Ectodermal cell (in vitro differentiated cells): ENCODE data around the gene CLCA4. TPM values are rescaled to one million over a fixed set of nuclear protein-coding genes. Genes with fewer than 3 reads are reported as not detected.
A peak's percentile ranks its signal among the peaks of the same experiment; 100 is the strongest.
"Not testable (repeated sequence)": the region's sequence is repeated elsewhere in the genome, so short reads cannot be mapped to it uniquely, and the experiment has no call there.

ENCODE experiments used
- H3K27ac ChIP-seq: 2 replicates; pipeline ENCODE4 v1.7.0; 2013; ENCODE audit warnings: mild to moderate bottlenecking, low read depth, low read length; ENCODE audit not compliant: insufficient read depth, poor library complexity, severe bottlenecking
- H3K27me3 ChIP-seq: 2 replicates; pipeline ENCODE4 v1.7.0; 2013; ENCODE audit warnings: mild to moderate bottlenecking, low read length; ENCODE audit not compliant: insufficient read depth, control insufficient read depth, poor library complexity, severe bottlenecking
- H3K36me3 ChIP-seq: one replicate; pipeline ENCODE4 v1.7.0; 2013; ENCODE audit warnings: low read length; ENCODE audit not compliant: control insufficient read depth, insufficient read depth
- H3K4me1 ChIP-seq: one replicate; pipeline ENCODE4 v1.7.0; 2013; ENCODE audit warnings: low read length; ENCODE audit not compliant: control insufficient read depth, insufficient read depth
- H3K4me3 ChIP-seq: 2 replicates; pipeline ENCODE4 v1.7.0; 2013; ENCODE audit warnings: low read depth, low read length, control low read depth; ENCODE audit not compliant: insufficient read depth
- H3K9me3 ChIP-seq: 2 replicates; pipeline ENCODE4 v1.7.0; 2013; ENCODE audit warnings: mild to moderate bottlenecking, low read length, moderate library complexity; ENCODE audit not compliant: control insufficient read depth
- WGBS, 2 experiments: methylation state at CpG; one replicate each; pipeline ENCODE4 v1.1.7; 2013; ENCODE audit warnings: missing lambda C conversion rate in 2 of 2; 5-methylcytosine and 5-hydroxymethylcytosine counted together
- polyA plus RNA-seq, 4 experiments: library from polyadenylated mRNA; stranded (reverse); fragments of 50-300 nt; gene quantifications; one replicate each; pipeline ENCODE4 v1.2.3, GENCODE V29; 2013

Gene CLCA4
- not detected for polyA plus RNA-seq (2013, experiment 1 of 4)
- polyA plus RNA-seq (2013, experiment 2 of 4): not detected
- not detected for polyA plus RNA-seq (2013, experiment 3 of 4)
- not detected for polyA plus RNA-seq (2013, experiment 4 of 4)

DNA sequence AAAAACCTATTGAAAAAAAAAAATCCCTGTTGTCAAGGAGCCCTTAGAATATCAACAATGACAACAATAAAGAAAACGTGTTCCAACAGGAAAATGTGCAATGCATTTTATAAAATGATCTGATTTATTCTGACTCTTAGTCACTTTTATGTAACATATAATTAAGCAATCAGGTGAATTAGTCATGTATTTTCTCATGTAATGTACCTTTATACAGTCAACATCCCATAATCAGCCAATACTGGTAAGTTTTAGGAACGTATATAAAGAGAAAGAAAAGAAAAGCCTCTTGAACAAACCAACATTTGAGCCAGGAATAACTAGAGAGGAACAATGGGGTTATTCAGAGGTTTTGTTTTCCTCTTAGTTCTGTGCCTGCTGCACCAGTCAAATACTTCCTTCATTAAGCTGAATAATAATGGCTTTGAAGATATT, at the start of gene CLCA4:
Gene CLCA4 (plus strand): TSS at position 292 of the 435 bp plus-strand sequence. CDS start 42 bp downstream, at position 334.
- Histone ChIP-seq H3K27ac (no peak within 1 kb of the TSS), H3K36me3 (no peaks in the 10 kb centered on the region), H3K9me3 (no peaks in the 10 kb centered on the region), H3K4me1 (no peaks in the 10 kb centered on the region), H3K27me3 (no peaks in the 10 kb centered on the region), H3K4me3 (no peak within 1 kb of the TSS)
- WGBS, 2 experiments: 85% methylated on average over 2 of the region's 2 CpGs; no CpG with 5 or more reads in 1 of the 2 experiments

GRCh38 chr1:86498281-86498680, 48.6 kb upstream of the CLCA4 start:
- Histone ChIP-seq H3K9me3 (no peaks in the 10 kb centered on the region), H3K4me3 (no peak overlapping the region), H3K36me3 (no peaks in the 10 kb centered on the region), H3K27ac (no peak overlapping the region), H3K27me3 (no peaks in the 10 kb centered on the region), H3K4me1 (no peaks in the 10 kb centered on the region)
- WGBS, 2 experiments: 89 to 91% methylated on average over 3 of the region's 3 CpGs

DNA sequence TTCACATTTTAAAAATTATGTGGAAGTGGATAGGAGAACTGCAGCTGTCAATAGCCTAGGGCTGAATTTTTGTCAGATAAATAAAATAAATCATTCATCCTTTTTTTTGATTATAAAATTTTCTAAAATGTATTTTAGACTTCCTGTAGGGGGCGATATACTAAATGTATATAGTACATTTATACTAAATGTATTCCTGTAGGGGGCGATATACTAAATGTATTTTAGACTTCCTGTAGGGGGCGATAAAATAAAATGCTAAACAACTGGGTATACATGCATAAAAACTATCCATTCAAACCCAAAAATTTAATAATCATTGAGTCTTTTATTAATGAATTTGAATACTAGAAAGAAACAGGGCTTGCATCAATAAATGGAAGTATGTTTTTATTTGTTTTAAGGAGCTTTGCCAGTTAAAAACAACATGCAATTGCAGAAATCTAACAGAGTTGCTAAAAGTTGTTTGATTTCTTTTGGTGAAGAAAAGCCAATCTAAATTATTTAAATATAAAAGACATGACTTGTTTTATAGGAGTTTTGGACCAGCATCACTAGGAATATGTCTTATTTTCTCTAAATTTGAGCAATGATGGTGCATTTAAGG, 46.8 kb upstream of the CLCA4 start:
- H3K36me3 ChIP-seq: no peaks in the 10 kb centered on the region
- WGBS, 2 experiments: 60% methylated on average over 1 of the region's 3 CpGs; no CpG with 5 or more reads in 1 of the 2 experiments

DNA sequence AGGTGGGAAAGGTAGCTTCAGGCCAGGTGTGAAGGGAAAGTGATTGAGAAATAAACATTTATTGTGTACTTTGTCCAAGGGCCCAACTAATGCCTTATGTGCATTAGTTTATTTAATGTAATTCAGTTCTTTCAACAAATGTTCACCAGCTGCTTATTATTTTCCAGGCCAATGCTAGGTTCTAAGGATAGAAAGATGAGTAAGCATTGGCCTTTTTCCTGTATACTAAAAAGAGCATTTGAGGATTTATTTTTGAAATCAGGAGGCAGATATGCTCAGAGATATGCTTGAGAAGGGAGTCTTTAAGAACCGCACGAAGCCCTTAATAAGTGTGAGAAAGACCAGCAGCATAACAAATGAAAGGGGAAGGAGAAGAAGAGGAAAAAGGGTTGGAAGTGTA, 46.2 kb upstream of the CLCA4 start:
- no peak overlapping the region for H3K4me3 ChIP-seq
- no peaks in the 10 kb centered on the region for H3K36me3 ChIP-seq
- no peaks in the 10 kb centered on the region for H3K9me3 ChIP-seq
- no peaks in the 10 kb centered on the region for H3K27me3 ChIP-seq
- 94 to 97% methylated on average over 2 of the region's 2 CpGs for WGBS, 2 experiments
- H3K4me1 ChIP-seq: peaks cover 12% of the 10 kb centered on the region
- H3K27ac ChIP-seq: no peak overlapping the region

More for the DNA sequence above, 46.8 kb upstream of the CLCA4 start:
- Histone ChIP-seq H3K27me3 (no peaks in the 10 kb centered on the region), H3K27ac (no peak overlapping the region), H3K9me3 (no peaks in the 10 kb centered on the region), H3K4me3 (no peak overlapping the region), H3K4me1 (peaks cover 12% of the 10 kb centered on the region)

- H3K27ac ChIP-seq, H3K36me3 ChIP-seq, H3K27me3 ChIP-seq, H3K9me3 ChIP-seq: not testable (repeated sequence)
- H3K4me1 ChIP-seq: peaks cover 12% of the 10 kb centered on the region
- WGBS, 2 experiments: 44 to 46% methylated on average over 16 of the region's 16 CpGs
- H3K4me3 ChIP-seq: peak overlapping the region; percentile 1
Measured at GRCh38 chr1:86502125-86502646, 44.7 kb upstream of the CLCA4 start.

DNA sequence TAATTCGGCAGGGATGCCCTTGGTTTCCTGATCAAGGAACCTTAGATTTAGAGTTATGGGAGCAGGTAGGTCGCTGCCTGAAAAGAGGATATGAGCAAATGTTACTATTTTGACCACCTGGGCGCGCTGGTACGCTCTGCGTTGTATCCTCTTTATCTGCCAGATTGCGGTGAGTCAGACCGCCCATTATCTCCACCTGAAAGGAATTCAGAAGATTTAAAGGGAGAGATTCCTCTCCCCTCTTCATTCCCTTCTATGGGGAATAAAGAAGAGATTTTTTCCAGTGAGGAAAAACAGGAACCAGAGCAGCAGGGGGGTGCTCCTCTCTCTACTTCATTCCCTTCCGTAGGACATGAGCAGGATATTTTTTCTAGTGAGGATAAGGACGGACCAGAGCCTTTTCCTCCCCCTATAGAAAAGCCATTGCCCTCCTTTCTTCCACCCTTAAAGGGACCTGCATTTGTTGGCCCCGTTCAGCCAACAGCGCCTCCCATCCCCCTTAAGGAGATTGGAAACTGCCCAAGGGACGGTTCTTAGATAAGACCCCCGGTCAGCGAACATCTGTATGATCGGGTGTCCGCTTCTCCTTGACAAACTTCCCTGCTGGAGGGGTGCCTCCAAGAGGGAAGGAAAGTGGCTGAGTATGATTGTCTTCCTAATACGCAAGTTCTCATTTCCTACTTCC, 44.0 kb upstream of the CLCA4 start:
- Histone ChIP-seq H3K36me3 (no peaks in the 10 kb centered on the region), H3K27me3 (no peaks in the 10 kb centered on the region), H3K9me3 (no peaks in the 10 kb centered on the region), H3K4me3 (peak overlapping the region; percentile 11), H3K27ac (no peak overlapping the region), H3K4me1 (peaks cover 12% of the 10 kb centered on the region)
- 43 to 44% methylated on average over 16 to 18 of the region's 18 CpGs for WGBS, 2 experiments

GRCh38 chr1:86503406-86504136, 43.3 kb upstream of the CLCA4 start:
- Histone ChIP-seq H3K4me1 (peaks cover 12% of the 10 kb centered on the region), H3K9me3 (no peaks in the 10 kb centered on the region), H3K27ac (no peak overlapping the region), H3K36me3 (no peaks in the 10 kb centered on the region), H3K27me3 (no peaks in the 10 kb centered on the region), H3K4me3 (peak overlapping the region; percentile 11)
- 57 to 64% methylated on average over 18 of the region's 18 CpGs for WGBS, 2 experiments

GRCh38 chr1:86504137-86504479, 42.8 kb upstream of the CLCA4 start:
- 64 to 65% methylated on average over 9 of the region's 9 CpGs for WGBS, 2 experiments
- H3K4me1 ChIP-seq: peaks cover 12% of the 10 kb centered on the region
- H3K4me3 ChIP-seq: no peak overlapping the region
- H3K9me3 ChIP-seq: no peaks in the 10 kb centered on the region
- no peak overlapping the region for H3K27ac ChIP-seq
- no peaks in the 10 kb centered on the region for H3K27me3 ChIP-seq
- H3K36me3 ChIP-seq: no peaks in the 10 kb centered on the region

- no peak overlapping the region for H3K27ac ChIP-seq
- WGBS, 2 experiments: 90 to 91% methylated on average over 9 of the region's 9 CpGs
Measured at GRCh38 chr1:86504895-86505563, 41.8 kb upstream of the CLCA4 start.

More at GRCh38 chr1:86504895-86505563, 41.8 kb upstream of the CLCA4 start:
- Histone ChIP-seq H3K4me3 (no peak overlapping the region), H3K4me1 (peaks cover 12% of the 10 kb centered on the region), H3K36me3 (no peaks in the 10 kb centered on the region), H3K9me3 (no peaks in the 10 kb centered on the region), H3K27me3 (no peaks in the 10 kb centered on the region)
